Measurements from ENCODE around the gene PEX16.
A peak's percentile ranks its signal among the peaks of the same experiment; 100 is the strongest.

PEX16 gene

DNA sequence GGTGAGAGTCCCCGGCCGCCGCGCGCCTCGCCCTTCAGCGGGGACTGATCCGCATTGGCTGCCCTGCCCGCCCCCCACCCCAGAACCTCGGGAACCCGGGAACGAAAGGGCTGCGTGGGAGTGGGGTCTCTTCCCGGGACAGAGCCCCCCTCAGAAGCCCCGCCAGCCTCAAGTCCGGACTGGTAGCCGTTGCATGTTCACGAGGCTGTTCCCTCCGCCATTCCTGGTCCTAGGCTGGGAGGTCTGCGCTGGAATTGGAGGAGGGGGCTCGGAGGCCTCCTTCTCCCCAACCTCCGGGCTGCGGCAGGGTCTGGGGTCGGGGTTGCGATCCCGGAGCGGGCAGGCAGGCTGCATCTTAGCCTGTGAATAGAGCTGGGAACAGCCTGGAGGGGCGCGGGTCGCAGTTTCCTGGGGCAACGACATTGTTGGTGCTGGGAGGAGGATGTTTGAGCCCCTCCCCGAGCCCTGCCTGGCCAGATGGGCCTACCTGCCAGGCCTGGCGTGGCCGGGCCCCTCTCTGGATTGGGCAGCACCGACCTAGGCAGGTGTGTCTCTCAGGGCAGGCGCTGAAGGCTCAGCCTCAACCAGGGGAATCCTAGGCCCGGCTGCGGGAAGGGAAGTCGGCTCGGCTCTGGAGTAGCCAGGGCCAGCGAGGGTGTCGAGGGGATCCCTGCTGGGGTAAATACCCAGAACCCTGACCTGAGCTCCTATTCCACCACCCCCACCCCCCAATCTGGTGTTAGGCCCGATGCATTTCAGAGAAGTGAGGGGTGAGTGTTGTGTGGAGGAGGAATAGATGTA is 31.6 kb downstream of the PEX16 start:
- no peaks in the 10 kb centered on the region for H3F3A ChIP-seq (ENCODE audit: control insufficient read depth, insufficient read depth)
- no peaks in the 10 kb centered on the region; the same call in 1 of the 2 replicates for H3K36me3 ChIP-seq (ENCODE audit: control insufficient read depth, low read length)
- H3K27me3 ChIP-seq (ENCODE audit: control insufficient read depth, low read length): 0 out of 2 replicates have a peak, but pooled peaks cover 5% of the 10 kb centered on the region
- TF ChIP-seq, protein P1, sequence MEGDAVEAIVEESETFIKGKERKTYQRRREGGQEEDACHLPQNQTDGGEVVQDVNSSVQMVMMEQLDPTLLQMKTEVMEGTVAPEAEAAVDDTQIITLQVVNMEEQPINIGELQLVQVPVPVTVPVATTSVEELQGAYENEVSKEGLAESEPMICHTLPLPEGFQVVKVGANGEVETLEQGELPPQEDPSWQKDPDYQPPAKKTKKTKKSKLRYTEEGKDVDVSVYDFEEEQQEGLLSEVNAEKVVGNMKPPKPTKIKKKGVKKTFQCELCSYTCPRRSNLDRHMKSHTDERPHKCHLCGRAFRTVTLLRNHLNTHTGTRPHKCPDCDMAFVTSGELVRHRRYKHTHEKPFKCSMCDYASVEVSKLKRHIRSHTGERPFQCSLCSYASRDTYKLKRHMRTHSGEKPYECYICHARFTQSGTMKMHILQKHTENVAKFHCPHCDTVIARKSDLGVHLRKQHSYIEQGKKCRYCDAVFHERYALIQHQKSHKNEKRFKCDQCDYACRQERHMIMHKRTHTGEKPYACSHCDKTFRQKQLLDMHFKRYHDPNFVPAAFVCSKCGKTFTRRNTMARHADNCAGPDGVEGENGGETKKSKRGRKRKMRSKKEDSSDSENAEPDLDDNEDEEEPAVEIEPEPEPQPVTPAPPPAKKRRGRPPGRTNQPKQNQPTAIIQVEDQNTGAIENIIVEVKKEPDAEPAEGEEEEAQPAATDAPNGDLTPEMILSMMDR (IDR thresholded peaks at IDR 0.05; ENCODE audit: low read depth, low read length, poor library complexity, severe bottlenecking): no peak
- no peak for TF ChIP-seq EZH2phosphoT487 (IDR thresholded peaks at IDR 0.05; ENCODE audit: borderline replicate concordance, low read length)
- H3K4me3 ChIP-seq (ENCODE audit: low read length): peak overlapping the region; percentile 51
- no peaks in the 10 kb centered on the region for H3K9me3 ChIP-seq (ENCODE audit: control insufficient read depth, insufficient read depth, low read length)
- H3K9me2 ChIP-seq (replicated peaks; ENCODE audit: control insufficient read depth, low read length): no peaks in the 10 kb centered on the region
- H4K20me1 ChIP-seq (ENCODE audit: control insufficient read depth, insufficient read depth, low read depth, low read length): 0 out of 2 replicates have a peak, but pooled peaks cover 5% of the 10 kb centered on the region
- peaks cover 8% of the 10 kb centered on the region for H3K4me1 ChIP-seq (ENCODE audit: control insufficient read depth, low read length)
- peak overlapping the region; percentile 46 for H3K4me2 ChIP-seq (ENCODE audit: low read length)
- no peaks in the 10 kb centered on the region for H3K79me2 ChIP-seq (ENCODE audit: control insufficient read depth, low read length)
- no peak overlapping the region for H3K27ac ChIP-seq (ENCODE audit: low read depth, low read length)

GRCh38 chr11:45885274-45885920 is 32.3 kb downstream of the PEX16 start, which contains the start of gene MAPK8IP1:
Gene MAPK8IP1 (plus strand): TSS chr11:45885651. CDS start chr11:45885821, 170 bp downstream.
- TF ChIP-seq, protein P1 (IDR thresholded peaks at IDR 0.05; ENCODE audit: low read depth, low read length, poor library complexity, severe bottlenecking): no peak
- TF ChIP-seq EZH2phosphoT487 (IDR thresholded peaks at IDR 0.05; ENCODE audit: borderline replicate concordance, low read length): no peak

DNA sequence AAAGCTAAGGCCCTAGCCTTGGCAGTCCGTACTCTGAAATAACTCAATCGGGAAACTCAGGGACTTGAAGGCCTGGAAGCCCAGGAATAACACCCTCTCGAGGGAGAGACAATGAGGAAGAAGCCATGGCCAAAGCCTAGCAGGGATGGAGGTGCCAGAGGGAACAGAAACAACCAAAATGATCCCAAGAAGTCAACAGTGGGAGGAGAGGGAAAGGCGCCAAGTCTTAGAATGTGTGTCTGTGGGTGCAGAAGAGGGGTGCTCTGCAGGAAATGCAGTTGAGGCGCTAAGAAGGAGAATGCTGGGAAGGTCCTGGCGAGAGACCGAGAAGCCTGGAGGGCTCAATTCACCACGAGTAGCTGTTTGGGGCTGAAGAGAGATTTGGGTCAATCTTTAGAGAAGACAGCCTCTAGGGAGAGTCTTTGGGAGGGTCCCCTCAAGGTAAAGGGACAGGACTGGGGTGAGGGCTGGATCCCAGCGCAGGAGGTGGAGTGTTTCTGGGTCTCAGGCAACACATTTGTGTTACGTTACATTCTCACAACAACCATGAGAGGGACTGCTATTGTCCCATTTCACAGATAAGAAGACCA is 33.0 kb downstream of the PEX16 start:
- no peaks in the 10 kb centered on the region; the same call in 1 of the 2 replicates for H3K36me3 ChIP-seq (ENCODE audit: control insufficient read depth, low read length)
- H3K9me2 ChIP-seq (replicated peaks; ENCODE audit: control insufficient read depth, low read length): no peaks in the 10 kb centered on the region
- no peak overlapping the region for H3K27ac ChIP-seq (ENCODE audit: low read depth, low read length)
- no peaks in the 10 kb centered on the region for H3K79me2 ChIP-seq (ENCODE audit: control insufficient read depth, low read length)
- H3K4me1 ChIP-seq (ENCODE audit: control insufficient read depth, low read length): peaks cover 8% of the 10 kb centered on the region
- peak overlapping the region; percentile 77 for H3K4me2 ChIP-seq (ENCODE audit: low read length)
- no peaks in the 10 kb centered on the region for H3F3A ChIP-seq (ENCODE audit: control insufficient read depth, insufficient read depth)
- TF ChIP-seq EZH2phosphoT487 (IDR thresholded peaks at IDR 0.05; ENCODE audit: borderline replicate concordance, low read length): no peak
- H4K20me1 ChIP-seq (ENCODE audit: control insufficient read depth, insufficient read depth, low read depth, low read length): 0 out of 2 replicates have a peak, but pooled peaks cover 5% of the 10 kb centered on the region
- H3K9me3 ChIP-seq (ENCODE audit: control insufficient read depth, insufficient read depth, low read length): no peaks in the 10 kb centered on the region
- H3K27me3 ChIP-seq (ENCODE audit: control insufficient read depth, low read length): 0 out of 2 replicates have a peak, but pooled peaks cover 5% of the 10 kb centered on the region
- H3K4me3 ChIP-seq (ENCODE audit: low read length): peak overlapping the region; percentile 69

More at GRCh38 chr11:45885274-45885920, 32.3 kb downstream of the PEX16 start, which contains the start of gene MAPK8IP1:
- Histone ChIP-seq H3K9me3 (ENCODE audit: control insufficient read depth, insufficient read depth, low read length) (no peaks in the 10 kb centered on the region), H3K27me3 (ENCODE audit: control insufficient read depth, low read length) (0 out of 2 replicates have a peak, but pooled peaks cover 5% of the 10 kb centered on the region), H3K4me2 (ENCODE audit: low read length) (peak within 1 kb of the TSS; percentile 77), H3K4me1 (ENCODE audit: control insufficient read depth, low read length) (peaks cover 8% of the 10 kb centered on the region), H3K4me3 (ENCODE audit: low read length) (peak within 1 kb of the TSS; percentile 69), H3K79me2 (ENCODE audit: control insufficient read depth, low read length) (no peaks in the 10 kb centered on the region), H3K36me3 (ENCODE audit: control insufficient read depth, low read length) (no peaks in the 10 kb centered on the region; the same call in 1 of the 2 replicates), H3F3A (ENCODE audit: control insufficient read depth, insufficient read depth) (no peaks in the 10 kb centered on the region), H3K27ac (ENCODE audit: low read depth, low read length) (no peak within 1 kb of the TSS), H4K20me1 (ENCODE audit: control insufficient read depth, insufficient read depth, low read depth, low read length) (0 out of 2 replicates have a peak, but pooled peaks cover 5% of the 10 kb centered on the region), H3K9me2 (replicated peaks; ENCODE audit: control insufficient read depth, low read length) (no peaks in the 10 kb centered on the region)
